ENCODE measurements around the gene RCAN2. TPM values are rescaled to one million over a fixed set of nuclear protein-coding genes. Genes with fewer than 3 reads are reported as not detected.
A peak's percentile ranks its signal among the peaks of the same experiment; 100 is the strongest.

The RCAN2 gene
- polyA plus RNA-seq, 1 donor = 4.7 TPM

GRCh38 chr6:46262928-46263706, 228.1 kb downstream of the RCAN2 start:
- Histone ChIP-seq H3K9me3 (ENCODE audit: control insufficient read depth, low read depth, low read length) (no peaks in the 10 kb centered on the region), H3K27ac (ENCODE audit: low read length) (no peak overlapping the region), H3K36me3 (ENCODE audit: control insufficient read depth, insufficient read depth, low read length) (no peaks in the 10 kb centered on the region), H3K4me1 (ENCODE audit: control insufficient read depth, insufficient read depth, low read length) (no peaks in the 10 kb centered on the region), H3K4me3 (ENCODE audit: low read length) (no peak overlapping the region), H3K27me3 (ENCODE audit: control insufficient read depth, insufficient read depth, low read length) (no peaks in the 10 kb centered on the region)
- no CpG with 5 or more reads among the region's 2 CpGs for WGBS (ENCODE audit: insufficient coverage, low lambda C conversion rate)
- DNase-seq = no peak

- no peaks in the 10 kb centered on the region for H3K27me3 ChIP-seq (ENCODE audit: control insufficient read depth, insufficient read depth, low read length)
- no peaks in the 10 kb centered on the region for H3K36me3 ChIP-seq (ENCODE audit: control insufficient read depth, insufficient read depth, low read length)
- H3K9me3 ChIP-seq (ENCODE audit: control insufficient read depth, low read depth, low read length) = no peaks in the 10 kb centered on the region
- H3K4me3 ChIP-seq (ENCODE audit: low read length) = no peak overlapping the region
- no peak overlapping the region for H3K27ac ChIP-seq (ENCODE audit: low read length)
- H3K4me1 ChIP-seq (ENCODE audit: control insufficient read depth, insufficient read depth, low read length) = peaks cover 16% of the 10 kb centered on the region
- DNase-seq = no peak
- no CpG with 5 or more reads among the region's 2 CpGs for WGBS (ENCODE audit: insufficient coverage, low lambda C conversion rate)
Observed at GRCh38 chr6:46258249-46258648, 233.0 kb downstream of the RCAN2 start.

GRCh38 chr6:46255528-46255927, 235.7 kb downstream of the RCAN2 start:
- no peaks in the 10 kb centered on the region for H3K36me3 ChIP-seq (ENCODE audit: control insufficient read depth, insufficient read depth, low read length)
- no peak for DNase-seq
- H3K4me3 ChIP-seq (ENCODE audit: low read length) = no peak overlapping the region
- peaks cover 19% of the 10 kb centered on the region for H3K4me1 ChIP-seq (ENCODE audit: control insufficient read depth, insufficient read depth, low read length)
- H3K27ac ChIP-seq (ENCODE audit: low read length) = peak overlapping the region; percentile 9
- H3K9me3 ChIP-seq (ENCODE audit: control insufficient read depth, low read depth, low read length) = no peaks in the 10 kb centered on the region
- no peaks in the 10 kb centered on the region for H3K27me3 ChIP-seq (ENCODE audit: control insufficient read depth, insufficient read depth, low read length)
- 81% methylated on average over 3 of the region's 5 CpGs for WGBS (ENCODE audit: insufficient coverage, low lambda C conversion rate)

GRCh38 chr6:46254946-46255345, 236.3 kb downstream of the RCAN2 start:
- DNase-seq = peak; percentile 79 to 92
- no peaks in the 10 kb centered on the region for H3K27me3 ChIP-seq (ENCODE audit: control insufficient read depth, insufficient read depth, low read length)
- 47% methylated on average over 2 of the region's 2 CpGs for WGBS (ENCODE audit: insufficient coverage, low lambda C conversion rate)
- no peak overlapping the region for H3K4me3 ChIP-seq (ENCODE audit: low read length)
- H3K36me3 ChIP-seq (ENCODE audit: control insufficient read depth, insufficient read depth, low read length) = no peaks in the 10 kb centered on the region
- H3K9me3 ChIP-seq (ENCODE audit: control insufficient read depth, low read depth, low read length) = no peaks in the 10 kb centered on the region
- peak overlapping the region; percentile 10 for H3K27ac ChIP-seq (ENCODE audit: low read length)
- H3K4me1 ChIP-seq (ENCODE audit: control insufficient read depth, insufficient read depth, low read length) = peaks cover 19% of the 10 kb centered on the region

- H3K4me1 ChIP-seq (ENCODE audit: control insufficient read depth, insufficient read depth, low read length) = peaks cover 19% of the 10 kb centered on the region
- WGBS (ENCODE audit: insufficient coverage, low lambda C conversion rate) = 80% methylated on average over 1 of the region's 1 CpG
- H3K36me3 ChIP-seq (ENCODE audit: control insufficient read depth, insufficient read depth, low read length) = no peaks in the 10 kb centered on the region
- no peaks in the 10 kb centered on the region for H3K27me3 ChIP-seq (ENCODE audit: control insufficient read depth, insufficient read depth, low read length)
- no peaks in the 10 kb centered on the region for H3K9me3 ChIP-seq (ENCODE audit: control insufficient read depth, low read depth, low read length)
- DNase-seq = peak in 1 of 2 donors; percentile 20
- peak overlapping the region; percentile 10 for H3K27ac ChIP-seq (ENCODE audit: low read length)
- H3K4me3 ChIP-seq (ENCODE audit: low read length) = no peak overlapping the region
Observed at GRCh38 chr6:46254331-46254730, 236.9 kb downstream of the RCAN2 start.

GRCh38 chr6:46251583-46252339, 239.5 kb downstream of the RCAN2 start:
- DNase-seq = peak in 1 of 2 donors; percentile 47
- no peaks in the 10 kb centered on the region for H3K27me3 ChIP-seq (ENCODE audit: control insufficient read depth, insufficient read depth, low read length)
- peaks cover 19% of the 10 kb centered on the region for H3K4me1 ChIP-seq (ENCODE audit: control insufficient read depth, insufficient read depth, low read length)
- no peak overlapping the region for H3K4me3 ChIP-seq (ENCODE audit: low read length)
- H3K27ac ChIP-seq (ENCODE audit: low read length) = no peak overlapping the region
- H3K9me3 ChIP-seq (ENCODE audit: control insufficient read depth, low read depth, low read length) = no peaks in the 10 kb centered on the region
- no CpG with 5 or more reads among the region's 3 CpGs for WGBS (ENCODE audit: insufficient coverage, low lambda C conversion rate)
- no peaks in the 10 kb centered on the region for H3K36me3 ChIP-seq (ENCODE audit: control insufficient read depth, insufficient read depth, low read length)

GRCh38 chr6:46248143-46248542, 243.1 kb downstream of the RCAN2 start:
- no peaks in the 10 kb centered on the region for H3K27me3 ChIP-seq (ENCODE audit: control insufficient read depth, insufficient read depth, low read length)
- H3K9me3 ChIP-seq (ENCODE audit: control insufficient read depth, low read depth, low read length) = no peaks in the 10 kb centered on the region
- WGBS (ENCODE audit: insufficient coverage, low lambda C conversion rate) = no CpG with 5 or more reads among the region's 2 CpGs
- H3K36me3 ChIP-seq (ENCODE audit: control insufficient read depth, insufficient read depth, low read length) = no peaks in the 10 kb centered on the region
- no peak overlapping the region for H3K4me3 ChIP-seq (ENCODE audit: low read length)
- DNase-seq = no peak
- peaks cover 2% of the 10 kb centered on the region for H3K4me1 ChIP-seq (ENCODE audit: control insufficient read depth, insufficient read depth, low read length)
- H3K27ac ChIP-seq (ENCODE audit: low read length) = no peak overlapping the region

- WGBS (ENCODE audit: insufficient coverage, low lambda C conversion rate) = no CpG with 5 or more reads among the region's 8 CpGs
- no peaks in the 10 kb centered on the region for H3K9me3 ChIP-seq (ENCODE audit: control insufficient read depth, low read depth, low read length)
- H3K4me1 ChIP-seq (ENCODE audit: control insufficient read depth, insufficient read depth, low read length) = peaks cover 2% of the 10 kb centered on the region
- no peak overlapping the region for H3K4me3 ChIP-seq (ENCODE audit: low read length)
- H3K27ac ChIP-seq (ENCODE audit: low read length) = no peak overlapping the region
- no peak for DNase-seq
- H3K27me3 ChIP-seq (ENCODE audit: control insufficient read depth, insufficient read depth, low read length) = no peaks in the 10 kb centered on the region
- H3K36me3 ChIP-seq (ENCODE audit: control insufficient read depth, insufficient read depth, low read length) = no peaks in the 10 kb centered on the region
Observed at GRCh38 chr6:46246727-46247126, 244.5 kb downstream of the RCAN2 start.

- Histone ChIP-seq H3K4me1 (ENCODE audit: control insufficient read depth, insufficient read depth, low read length) (no peaks in the 10 kb centered on the region), H3K4me3 (ENCODE audit: low read length) (no peak overlapping the region), H3K27me3 (ENCODE audit: control insufficient read depth, insufficient read depth, low read length) (no peaks in the 10 kb centered on the region), H3K36me3 (ENCODE audit: control insufficient read depth, insufficient read depth, low read length) (no peaks in the 10 kb centered on the region), H3K27ac (ENCODE audit: low read length) (no peak overlapping the region), H3K9me3 (ENCODE audit: control insufficient read depth, low read depth, low read length) (no peaks in the 10 kb centered on the region)
- WGBS (ENCODE audit: insufficient coverage, low lambda C conversion rate) = no CpG with 5 or more reads among the region's 1 CpG
- DNase-seq = no peak
Observed at GRCh38 chr6:46246081-46246480, 245.2 kb downstream of the RCAN2 start.

- Histone ChIP-seq H3K9me3 (ENCODE audit: control insufficient read depth, low read depth, low read length) (no peaks in the 10 kb centered on the region), H3K27me3 (ENCODE audit: control insufficient read depth, insufficient read depth, low read length) (no peaks in the 10 kb centered on the region), H3K36me3 (ENCODE audit: control insufficient read depth, insufficient read depth, low read length) (no peaks in the 10 kb centered on the region), H3K4me1 (ENCODE audit: control insufficient read depth, insufficient read depth, low read length) (no peaks in the 10 kb centered on the region), H3K27ac (ENCODE audit: low read length) (no peak overlapping the region), H3K4me3 (ENCODE audit: low read length) (no peak overlapping the region)
- 83% methylated on average over 1 of the region's 1 CpG for WGBS (ENCODE audit: insufficient coverage, low lambda C conversion rate)
- DNase-seq = no peak
Observed at GRCh38 chr6:46244670-46245069, 246.6 kb downstream of the RCAN2 start.

All from large intestine (tissue), 3 donors.